ENCODE data around the gene ID1. TPM values are rescaled to one million over a fixed set of nuclear protein-coding genes. Genes with fewer than 3 reads are reported as not detected.
"Not testable (repeated sequence)": the region's sequence is repeated elsewhere in the genome, so short reads cannot be mapped to it uniquely, and the experiment has no call there.

The ID1 gene
- total RNA-seq, 1 donor from 2014 or later, result 163 TPM

GRCh38 chr20:31595654-31596411 is 9.3 kb upstream of the ID1 start:
- DNase-seq (ENCODE audit: low spot score), result peak; percentile 92
- intact Hi-C loops (cut with DNase I), result loop anchor here (1.0 to 2.0 kb wide), 2 partner anchors 12 to 23 kb away; no protein-coding TSS in a partner anchor

GRCh38 chr20:31596412-31596715 is 8.7 kb upstream of the ID1 start:
- intact Hi-C loops (cut with DNase I), result loop anchor here (1.0 kb wide), 1 partner anchor 12 kb away; no protein-coding TSS in a partner anchor
- DNase-seq (ENCODE audit: low spot score), result not testable (repeated sequence)

- no peak for DNase-seq (ENCODE audit: low spot score)
- intact Hi-C loops (cut with DNase I), result loop anchor here (1.0 kb wide), 1 partner anchor 11 kb away; no protein-coding TSS in a partner anchor
Observed at GRCh38 chr20:31596831-31597480, 8.1 kb upstream of the ID1 start.

GRCh38 chr20:31597481-31597855 is 7.6 kb upstream of the ID1 start:
- intact Hi-C loops (cut with DNase I), result no loop called here
- no peak for DNase-seq (ENCODE audit: low spot score)

GRCh38 chr20:31602431-31602778 is 2.7 kb upstream of the ID1 start:
- no peak for DNase-seq (ENCODE audit: low spot score)
- intact Hi-C loops (cut with DNase I), result no loop called here

- intact Hi-C loops (cut with DNase I), result no loop called here
- no peak for DNase-seq (ENCODE audit: low spot score)
Observed at GRCh38 chr20:31602779-31603441, 2.2 kb upstream of the ID1 start.

GRCh38 chr20:31603822-31604566 is 1.1 kb upstream of the ID1 start:
- intact Hi-C loops (cut with DNase I), result no loop called here
- peak; percentile 97 for DNase-seq (ENCODE audit: low spot score)

- DNase-seq (ENCODE audit: low spot score), result no peak
- intact Hi-C loops (cut with DNase I), result no loop called here
Observed at GRCh38 chr20:31604567-31605030, 490 bp upstream of the ID1 start.

- intact Hi-C loops (cut with DNase I), result no loop called here
- DNase-seq (ENCODE audit: low spot score), result no peak
Observed at GRCh38 chr20:31605902-31606803, 1.1 kb downstream of the ID1 start.

GRCh38 chr20:31606804-31607639 is 1.9 kb downstream of the ID1 start:
- DNase-seq (ENCODE audit: low spot score), result no peak

GRCh38 chr20:31607640-31608250 is 2.7 kb downstream of the ID1 start:
- no peak for DNase-seq (ENCODE audit: low spot score)

More at GRCh38 chr20:31606804-31607639, 1.9 kb downstream of the ID1 start:
- intact Hi-C loops (cut with DNase I), result no loop called here

GRCh38 chr20:31608251-31608945 is 3.3 kb downstream of the ID1 start:
- DNase-seq (ENCODE audit: low spot score), result peak; percentile 91
- intact Hi-C loops (cut with DNase I), result loop anchor here (1.0 kb wide), 2 partner anchors 12 to 35 kb away; no protein-coding TSS in a partner anchor

More at GRCh38 chr20:31607640-31608250, 2.7 kb downstream of the ID1 start:
- intact Hi-C loops (cut with DNase I), result loop anchor here (1.0 kb wide), 2 partner anchors 11 to 34 kb away; no protein-coding TSS in a partner anchor

- not testable (repeated sequence) for DNase-seq (ENCODE audit: low spot score)
- intact Hi-C loops (cut with DNase I), result loop anchor here (2.0 kb wide), 1 partner anchor 49 kb away; no protein-coding TSS in a partner anchor
Observed at GRCh38 chr20:31612271-31612640, 7.2 kb downstream of the ID1 start.

- no peak for DNase-seq (ENCODE audit: low spot score)
- intact Hi-C loops (cut with DNase I), result no loop called here
Observed at GRCh38 chr20:31615416-31615815, 10.3 kb downstream of the ID1 start.

- no peak for DNase-seq (ENCODE audit: low spot score)
- intact Hi-C loops (cut with DNase I), result no loop called here
Observed at GRCh38 chr20:31617432-31618104, 12.5 kb downstream of the ID1 start.

- intact Hi-C loops (cut with DNase I), result no loop called here
- DNase-seq (ENCODE audit: low spot score), result no peak
Observed at GRCh38 chr20:31620246-31620645, 15.2 kb downstream of the ID1 start.

Measured in cardiac septum (tissue), 1 donor.